Left ventricle myocardium inferior (tissue), 1 donor: ENCODE measurements around the gene CCDC91. TPM values are rescaled to one million over a fixed set of nuclear protein-coding genes. Genes with fewer than 3 reads are reported as not detected.

Experiments
- DNase-seq: peaks from one replicate; pipeline ENCODE4 v3.0.0-alpha.2; 2020
- H3K27ac ChIP-seq: fragments of 200-600 bp; replicated peaks from 2 replicates; pipeline ENCODE4 v1.8.0; 2021
- H3K27me3 ChIP-seq: fragments of 200-600 bp; 2 replicates; pipeline ENCODE4 v1.8.0; 2021; ENCODE audit warnings: low read depth
- H3K36me3 ChIP-seq: fragments of 200-600 bp; 2 replicates; pipeline ENCODE4 v1.8.0; 2021
- H3K4me1 ChIP-seq: fragments of 200-600 bp; 2 replicates; pipeline ENCODE4 v1.8.0; 2021
- H3K4me3 ChIP-seq: fragments of 200-600 bp; 2 replicates; pipeline ENCODE4 v1.8.0; 2021; ENCODE audit warnings: mild to moderate bottlenecking, moderate library complexity
- H3K9me3 ChIP-seq: fragments of 200-600 bp; replicated peaks from 2 replicates; pipeline ENCODE4 v1.8.0; 2021
- CTCF ChIP-seq: fragments of 200-600 bp; IDR thresholded peaks from 2 replicates; pipeline ENCODE4 v1.8.0; 2021; ENCODE audit warnings: antibody characterized with exemption, mild to moderate bottlenecking, borderline replicate concordance
- intact Hi-C: fragments of 100-400 bp; cut with micrococcal nuclease; formaldehyde crosslinking; loops from one replicate; pipeline ENCODE4 v1.11.0; 2022
- total RNA-seq: library from RNA; stranded (reverse); fragmentation: NEBNext Ultra II Directional; extraction: Animal tissue kit (Norgen Biotek cat#: 25700); gene quantifications from one replicate; pipeline ENCODE4 v1.2.1, GENCODE V29; 2021
- donor health status: DM: no; HTN: yes; CAD: no; lungs with severe emphysema.

CCDC91 gene
- total RNA-seq, 1 donor from 2014 or later, result 46.4 TPM

- no peaks in the 10 kb centered on the region for H3K36me3 ChIP-seq
- no peaks in the 10 kb centered on the region for H3K4me1 ChIP-seq
- DNase-seq, result no peak
- H3K27me3 ChIP-seq, result no peaks in the 10 kb centered on the region
- H3K9me3 ChIP-seq, result no peaks in the 10 kb centered on the region
- TF ChIP-seq CTCF, result no peak
- H3K4me3 ChIP-seq, result no peak overlapping the region
- H3K27ac ChIP-seq, result no peak overlapping the region
- intact Hi-C loops, result no loop called here
Observed at GRCh38 chr12:28543021-28543890, 353.0 kb downstream of the CCDC91 start.

- Histone ChIP-seq H3K27me3 (no peaks in the 10 kb centered on the region), H3K4me3 (no peak overlapping the region), H3K27ac (no peak overlapping the region), H3K9me3 (no peaks in the 10 kb centered on the region), H3K36me3 (no peaks in the 10 kb centered on the region), H3K4me1 (peaks cover 34% of the 10 kb centered on the region)
- no peak for TF ChIP-seq CTCF
- no peak for DNase-seq
- intact Hi-C loops, result no loop called here
Observed at GRCh38 chr12:28550757-28551704, 360.8 kb downstream of the CCDC91 start.

- Histone ChIP-seq H3K9me3 (no peaks in the 10 kb centered on the region), H3K27me3 (no peaks in the 10 kb centered on the region), H3K27ac (no peak overlapping the region), H3K4me3 (no peak overlapping the region), H3K4me1 (peaks cover 38% of the 10 kb centered on the region), H3K36me3 (no peaks in the 10 kb centered on the region)
- intact Hi-C loops, result no loop called here
- TF ChIP-seq CTCF, result no peak
- no peak for DNase-seq
Observed at GRCh38 chr12:28552251-28552970, 362.2 kb downstream of the CCDC91 start.

- H3K4me1 ChIP-seq, result peaks cover 41% of the 10 kb centered on the region
- intact Hi-C loops, result no loop called here
Observed at GRCh38 chr12:28555748-28556147, 365.5 kb downstream of the CCDC91 start.

More at GRCh38 chr12:28555748-28556147, 365.5 kb downstream of the CCDC91 start:
- no peak for TF ChIP-seq CTCF
- DNase-seq, result no peak
- no peaks in the 10 kb centered on the region for H3K27me3 ChIP-seq
- H3K4me3 ChIP-seq, result no peak overlapping the region
- no peaks in the 10 kb centered on the region for H3K36me3 ChIP-seq
- H3K9me3 ChIP-seq, result no peaks in the 10 kb centered on the region
- no peak overlapping the region for H3K27ac ChIP-seq
